ENCODE data around the gene STIM2. TPM values are rescaled to one million over a fixed set of nuclear protein-coding genes. Genes with fewer than 3 reads are reported as not detected.

Gene STIM2
- total RNA-seq, 4 donors from 2014 or later, result 17.2 to 71.4 (median 20.7) TPM

GRCh38 chr4:26887143-26887542 is 26.5 kb downstream of the STIM2 start:
- no peak overlapping the region for H3K4me3 ChIP-seq
- in situ Hi-C loops (cut with MboI; ENCODE audit: low pct_ligation_motif_present in 1 of 4, low pct_unique_long_range_greater_than_20kb in 1 of 4, low sequenced_read_pairs in 3 of 4) (no loop called here), intact Hi-C loops (cut with DNase I; ENCODE audit: low total_unique reads) (no loop called here)
- H3K4me1 ChIP-seq, result peaks cover 0 to 29% (median 7%) of the 10 kb centered on the region in 4 donors
- H3K27ac ChIP-seq, result peak overlapping the region in 1 of 4 donors; percentile 56
- no peaks in the 10 kb centered on the region for H3K9me3 ChIP-seq
- no peak for TF ChIP-seq POLR2AphosphoS5 (IDR thresholded peaks at IDR 0.05)
- TF ChIP-seq CTCF (IDR thresholded peaks at IDR 0.05), result no peak
- no peak for TF ChIP-seq POLR2A (IDR thresholded peaks at IDR 0.05)
- TF ChIP-seq EP300 (IDR thresholded peaks at IDR 0.05; ENCODE audit: low read depth), result no peak
- H3K27me3 ChIP-seq, result no peaks in the 10 kb centered on the region
- H3K36me3 ChIP-seq, result no peaks in the 10 kb centered on the region
- DNase-seq, result no peak
- WGBS, 2 donors (ENCODE audit: low coverage in 1 of 2), result 30 to 33% methylated on average over 2 to 3 of the region's 3 CpGs

- Histone ChIP-seq H3K4me1 (peaks cover 0 to 29% (median 7%) of the 10 kb centered on the region in 4 donors), H3K27me3 (no peaks in the 10 kb centered on the region), H3K9me3 (no peaks in the 10 kb centered on the region), H3K4me3 (no peak overlapping the region), H3K27ac (no peak overlapping the region), H3K36me3 (no peaks in the 10 kb centered on the region)
- 66 to 87% methylated on average over 2 of the region's 2 CpGs for WGBS, 2 donors (ENCODE audit: low coverage in 1 of 2)
- no peak for TF ChIP-seq POLR2A (IDR thresholded peaks at IDR 0.05)
- no peak for TF ChIP-seq POLR2AphosphoS5 (IDR thresholded peaks at IDR 0.05)
- no peak for TF ChIP-seq CTCF (IDR thresholded peaks at IDR 0.05)
- no peak for TF ChIP-seq EP300 (IDR thresholded peaks at IDR 0.05; ENCODE audit: low read depth)
- in situ Hi-C loops (cut with MboI; ENCODE audit: low pct_ligation_motif_present in 1 of 4, low pct_unique_long_range_greater_than_20kb in 1 of 4, low sequenced_read_pairs in 3 of 4) (no loop called here), intact Hi-C loops (cut with DNase I; ENCODE audit: low total_unique reads) (no loop called here)
- no peak for DNase-seq
Observed at GRCh38 chr4:26887809-26888208, 27.2 kb downstream of the STIM2 start.

GRCh38 chr4:26889356-26889755 is 28.7 kb downstream of the STIM2 start:
- intact Hi-C loops (cut with DNase I; ENCODE audit: low total_unique reads), result no loop called here
- no peaks in the 10 kb centered on the region for H3K9me3 ChIP-seq
- H3K27me3 ChIP-seq, result no peaks in the 10 kb centered on the region
- no peaks in the 10 kb centered on the region for H3K36me3 ChIP-seq
- WGBS, 2 donors (ENCODE audit: low coverage in 1 of 2), result 92 to 100% methylated on average over 2 to 3 of the region's 3 CpGs
- no peak overlapping the region for H3K27ac ChIP-seq
- no peak overlapping the region for H3K4me3 ChIP-seq
- peaks cover 0 to 20% (median 4%) of the 10 kb centered on the region in 4 donors for H3K4me1 ChIP-seq
- no peak for DNase-seq
- TF ChIP-seq POLR2A (IDR thresholded peaks at IDR 0.05) (no peak), CTCF (IDR thresholded peaks at IDR 0.05) (no peak), EP300 (IDR thresholded peaks at IDR 0.05; ENCODE audit: low read depth) (no peak), POLR2AphosphoS5 (IDR thresholded peaks at IDR 0.05) (no peak)
- in situ Hi-C loops (cut with MboI; ENCODE audit: low pct_ligation_motif_present in 1 of 4, low pct_unique_long_range_greater_than_20kb in 1 of 4, low sequenced_read_pairs in 3 of 4), result no loop called here

- in situ Hi-C loops (cut with MboI; ENCODE audit: low pct_ligation_motif_present in 1 of 4, low pct_unique_long_range_greater_than_20kb in 1 of 4, low sequenced_read_pairs in 3 of 4) (no loop called here), intact Hi-C loops (cut with DNase I; ENCODE audit: low total_unique reads) (no loop called here)
- no peak for DNase-seq
Observed at GRCh38 chr4:26891054-26891453, 30.4 kb downstream of the STIM2 start.

GRCh38 chr4:26891867-26892266 is 31.2 kb downstream of the STIM2 start:
- Histone ChIP-seq H3K4me3 (no peak overlapping the region), H3K9me3 (no peaks in the 10 kb centered on the region), H3K36me3 (no peaks in the 10 kb centered on the region), H3K27me3 (no peaks in the 10 kb centered on the region), H3K4me1 (peaks cover 0 to 5% (median under 1%) of the 10 kb centered on the region in 4 donors), H3K27ac (no peak overlapping the region)
- TF ChIP-seq EP300 (IDR thresholded peaks at IDR 0.05; ENCODE audit: low read depth) (no peak), POLR2A (IDR thresholded peaks at IDR 0.05) (no peak)
- DNase-seq, result no peak
- 96 to 99% methylated on average over 4 to 6 of the region's 6 CpGs for WGBS, 2 donors (ENCODE audit: low coverage in 1 of 2)
- in situ Hi-C loops (cut with MboI; ENCODE audit: low pct_ligation_motif_present in 1 of 4, low pct_unique_long_range_greater_than_20kb in 1 of 4, low sequenced_read_pairs in 3 of 4), result no loop called here
- intact Hi-C loops (cut with DNase I; ENCODE audit: low total_unique reads), result no loop called here

More at GRCh38 chr4:26891054-26891453, 30.4 kb downstream of the STIM2 start:
- Histone ChIP-seq H3K4me3 (no peak overlapping the region), H3K27ac (no peak overlapping the region), H3K4me1 (peaks cover 0 to 13% (median 3%) of the 10 kb centered on the region in 4 donors), H3K36me3 (no peaks in the 10 kb centered on the region), H3K27me3 (no peaks in the 10 kb centered on the region), H3K9me3 (no peaks in the 10 kb centered on the region)
- no peak for TF ChIP-seq POLR2A (IDR thresholded peaks at IDR 0.05)

All from transverse colon (tissue), 4 donors.